Loucy (cell line): Measurements from ENCODE around the gene RNFT2.

Experiments
- CTCF ChIP-seq: fragments of 200-600 bp; sonication (generic); conservative IDR thresholded peaks from 2 replicates; pipeline ENCODE4 v1.5.1; 2014; ENCODE audit warnings: mild to moderate bottlenecking, antibody characterized with exemption, low read length
- EZH2phosphoT487 ChIP-seq: fragments of 200-600 bp; IDR thresholded peaks from 2 replicates; pipeline ENCODE4 v1.6.1; 2018; ENCODE audit warnings: antibody characterized with exemption, mild to moderate bottlenecking, moderate library complexity, borderline replicate concordance

GRCh38 chr12:116856729-116857128 is 118.6 kb downstream of the RNFT2 start:
- TF ChIP-seq CTCF (no peak), EZH2phosphoT487 (no peak)
